ENCODE data around the gene TBL1X.

TBL1X gene

DNA sequence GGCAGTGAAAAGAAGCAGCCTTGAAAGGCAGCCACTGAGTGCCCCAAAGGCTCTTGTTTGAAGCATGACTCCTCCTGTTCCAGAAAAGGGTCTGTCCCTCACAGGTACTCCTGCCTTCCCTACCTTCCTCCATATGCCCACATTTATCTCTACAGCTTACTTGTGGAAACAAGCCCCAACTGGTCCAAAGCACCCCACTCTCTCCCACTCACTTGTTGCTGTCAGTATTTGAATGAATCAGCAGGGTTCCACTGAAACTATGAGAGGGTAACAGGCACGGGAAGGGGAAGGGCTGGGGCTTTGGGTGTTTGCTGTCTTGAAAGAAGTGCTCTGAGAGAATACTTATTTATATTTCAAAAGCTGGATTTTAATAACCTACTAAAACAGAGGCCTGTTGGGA lies 265.9 kb downstream of the TBL1X start:
- TF ChIP-seq, protein P1, sequence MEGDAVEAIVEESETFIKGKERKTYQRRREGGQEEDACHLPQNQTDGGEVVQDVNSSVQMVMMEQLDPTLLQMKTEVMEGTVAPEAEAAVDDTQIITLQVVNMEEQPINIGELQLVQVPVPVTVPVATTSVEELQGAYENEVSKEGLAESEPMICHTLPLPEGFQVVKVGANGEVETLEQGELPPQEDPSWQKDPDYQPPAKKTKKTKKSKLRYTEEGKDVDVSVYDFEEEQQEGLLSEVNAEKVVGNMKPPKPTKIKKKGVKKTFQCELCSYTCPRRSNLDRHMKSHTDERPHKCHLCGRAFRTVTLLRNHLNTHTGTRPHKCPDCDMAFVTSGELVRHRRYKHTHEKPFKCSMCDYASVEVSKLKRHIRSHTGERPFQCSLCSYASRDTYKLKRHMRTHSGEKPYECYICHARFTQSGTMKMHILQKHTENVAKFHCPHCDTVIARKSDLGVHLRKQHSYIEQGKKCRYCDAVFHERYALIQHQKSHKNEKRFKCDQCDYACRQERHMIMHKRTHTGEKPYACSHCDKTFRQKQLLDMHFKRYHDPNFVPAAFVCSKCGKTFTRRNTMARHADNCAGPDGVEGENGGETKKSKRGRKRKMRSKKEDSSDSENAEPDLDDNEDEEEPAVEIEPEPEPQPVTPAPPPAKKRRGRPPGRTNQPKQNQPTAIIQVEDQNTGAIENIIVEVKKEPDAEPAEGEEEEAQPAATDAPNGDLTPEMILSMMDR (conservative IDR thresholded peaks at IDR 0.05; ENCODE audit: low read length), result no peak
- DNase-seq (ENCODE audit: low read depth), result no peak
- no peak overlapping the region for H3K4me3 ChIP-seq (ENCODE audit: low read length)

DNA sequence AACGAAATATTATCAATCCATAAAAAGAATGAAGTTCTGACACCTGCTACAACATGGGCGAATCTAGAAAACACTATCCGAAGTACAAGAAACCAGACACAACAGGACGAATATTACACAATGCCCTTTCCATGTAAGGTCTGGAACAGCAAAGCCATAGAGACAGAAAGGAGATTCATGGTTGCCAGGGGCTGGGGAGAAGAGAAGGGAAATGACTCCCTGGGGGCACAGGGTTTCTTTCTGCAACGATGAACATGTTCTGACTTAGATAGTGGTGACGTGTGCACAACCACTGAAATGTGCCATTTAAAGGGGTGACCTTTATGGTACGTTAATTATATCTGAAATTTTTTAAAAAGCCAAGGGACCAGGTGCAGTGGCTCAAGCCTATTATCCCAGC lies 272.5 kb downstream of the TBL1X start:
- TF ChIP-seq, protein P1 (conservative IDR thresholded peaks at IDR 0.05; ENCODE audit: low read length), result no peak
- no peak for DNase-seq (ENCODE audit: low read depth)

DNA sequence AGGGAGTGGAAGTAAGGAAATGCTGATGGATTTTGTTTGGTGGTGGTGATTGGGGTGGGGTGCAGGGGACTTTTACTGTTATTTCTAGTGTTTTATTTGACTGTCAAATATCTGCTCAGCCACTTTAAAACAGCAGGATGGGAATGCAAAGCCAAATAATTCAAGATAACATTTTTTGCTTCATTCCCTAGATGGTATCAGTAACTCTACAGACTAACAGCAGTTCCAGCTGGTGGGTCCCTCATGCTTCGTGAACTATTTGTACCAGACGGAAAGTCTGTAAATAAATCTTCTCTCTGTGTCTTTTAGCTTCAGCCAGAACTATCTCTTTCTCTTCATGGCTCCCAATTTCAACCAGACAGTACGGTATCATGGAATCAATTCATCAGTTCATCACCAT lies 273.3 kb downstream of the TBL1X start:
- H3K4me3 ChIP-seq (ENCODE audit: low read length), result no peak overlapping the region
- no peak for DNase-seq (ENCODE audit: low read depth)
- TF ChIP-seq, protein P1 (conservative IDR thresholded peaks at IDR 0.05; ENCODE audit: low read length), result no peak

More for the DNA sequence above, 272.5 kb downstream of the TBL1X start:
- H3K4me3 ChIP-seq (ENCODE audit: low read length), result no peak overlapping the region

DNA sequence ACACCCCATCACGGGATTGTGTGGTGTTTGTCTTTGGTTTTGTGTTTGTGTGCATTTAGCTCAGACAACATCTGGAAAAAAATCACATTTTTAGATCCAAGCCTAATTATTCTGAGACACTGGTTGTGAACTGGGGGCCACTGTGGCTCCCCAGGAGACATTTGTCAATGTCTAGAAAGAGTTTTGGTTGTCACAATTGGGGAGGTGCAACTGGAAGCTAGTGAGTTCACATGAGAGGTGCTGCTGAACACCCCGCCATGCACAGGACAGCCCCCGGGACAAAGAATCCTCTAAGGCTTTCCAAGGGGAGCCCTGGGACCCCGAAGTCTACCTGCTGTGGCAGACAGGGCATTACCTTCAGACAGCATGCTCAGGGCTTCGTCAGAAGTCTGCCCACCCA lies 274.3 kb downstream of the TBL1X start:
- no peak for DNase-seq (ENCODE audit: low read depth)
- no peak overlapping the region for H3K4me3 ChIP-seq (ENCODE audit: low read length)
- TF ChIP-seq, protein P1 (conservative IDR thresholded peaks at IDR 0.05; ENCODE audit: low read length), result no peak

DNA sequence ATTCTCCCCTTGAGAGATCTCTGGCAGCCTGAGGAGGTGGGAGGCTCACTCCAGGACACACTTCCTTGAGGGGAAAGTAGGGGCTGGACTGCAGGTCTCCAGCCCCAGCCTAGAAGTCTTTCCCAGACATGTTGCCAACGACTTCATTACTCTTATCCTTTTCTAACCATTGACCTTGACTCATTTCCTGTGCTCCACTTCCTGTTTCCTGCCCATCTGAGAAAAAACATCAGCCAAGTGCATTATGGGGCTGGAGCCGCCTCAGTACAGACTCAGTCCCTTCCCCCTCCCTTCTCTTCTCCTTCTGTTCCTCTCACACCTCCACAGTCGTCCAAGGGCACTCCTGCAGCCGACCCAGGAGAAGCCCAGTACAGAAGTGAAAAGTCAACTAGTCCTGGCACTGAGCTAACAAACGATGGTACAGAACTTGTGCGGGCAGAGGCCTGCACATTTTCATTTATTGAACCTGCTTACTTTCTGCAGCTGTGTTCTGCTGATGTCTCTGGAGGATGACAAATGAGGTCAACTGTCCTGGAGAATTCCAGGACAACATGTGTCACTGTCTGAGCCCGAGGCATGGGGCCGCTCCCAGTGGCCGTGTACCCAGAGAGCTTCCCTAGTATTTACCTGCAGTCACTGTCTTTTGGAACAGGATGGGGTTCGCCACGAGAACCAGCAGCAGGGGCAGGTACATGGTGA lies 280.7 kb downstream of the TBL1X start:
- no peak overlapping the region for H3K4me3 ChIP-seq (ENCODE audit: low read length)
- DNase-seq (ENCODE audit: low read depth), result no peak
- TF ChIP-seq, protein P1 (conservative IDR thresholded peaks at IDR 0.05; ENCODE audit: low read length), result no peak

DNA sequence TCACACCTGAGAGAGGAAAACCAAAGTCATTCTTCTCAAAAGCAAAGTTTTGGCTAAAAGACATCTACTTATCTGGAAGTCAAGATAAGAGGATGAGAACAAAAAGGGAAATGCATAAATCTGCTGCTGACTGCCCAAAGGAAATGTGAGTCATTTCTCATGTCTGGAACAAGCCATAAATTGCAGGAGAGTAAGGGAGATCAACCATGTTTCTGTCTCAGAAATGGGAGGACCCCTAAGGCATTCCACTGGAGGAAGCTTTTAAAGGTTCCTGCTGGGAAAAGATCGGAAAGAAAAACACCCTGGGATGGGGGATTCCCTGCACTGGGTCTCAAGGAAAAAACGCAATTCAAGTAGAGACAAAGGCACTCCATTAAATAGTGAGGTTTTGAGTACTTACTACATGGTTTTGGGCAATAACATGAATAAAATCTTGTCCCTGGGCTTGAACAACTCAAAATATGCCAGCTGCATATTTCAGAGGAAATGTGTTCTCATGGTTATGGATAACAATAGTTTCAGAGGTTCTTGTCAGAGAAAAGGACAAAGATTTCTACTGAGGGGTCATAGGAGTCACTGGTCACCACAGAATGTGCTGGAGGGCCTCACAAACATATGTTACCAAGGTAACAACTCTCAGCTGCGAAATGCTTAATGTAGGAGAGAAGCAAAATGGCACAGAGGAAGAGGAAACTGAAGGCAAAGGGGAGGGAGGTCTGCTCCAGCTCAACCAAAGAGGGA lies 281.5 kb downstream of the TBL1X start:
- DNase-seq (ENCODE audit: low read depth), result peak; percentile 31
- TF ChIP-seq, protein P1 (conservative IDR thresholded peaks at IDR 0.05; ENCODE audit: low read length), result no peak
- no peak overlapping the region for H3K4me3 ChIP-seq (ENCODE audit: low read length)

DNA sequence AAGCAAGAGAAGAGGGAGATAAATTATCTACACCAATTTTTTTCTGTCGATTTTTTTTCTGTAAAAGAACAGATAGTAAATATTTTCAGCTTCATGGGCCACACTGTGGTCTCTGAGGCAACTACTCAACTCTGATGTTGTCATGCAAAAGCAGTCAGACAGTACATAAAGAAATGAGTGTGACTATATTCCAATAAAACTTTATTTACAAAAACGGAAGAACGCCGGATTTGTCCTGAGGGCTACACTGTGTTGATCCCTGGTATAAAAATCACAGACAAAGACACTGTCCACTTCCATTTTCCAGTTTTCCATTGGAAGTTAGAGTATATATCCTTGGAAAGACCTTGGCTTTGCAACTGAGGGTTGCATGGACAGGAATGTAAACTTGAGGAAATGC lies 282.8 kb downstream of the TBL1X start:
- TF ChIP-seq, protein P1 (conservative IDR thresholded peaks at IDR 0.05; ENCODE audit: low read length), result no peak
- H3K4me3 ChIP-seq (ENCODE audit: low read length), result no peak overlapping the region
- no peak for DNase-seq (ENCODE audit: low read depth)
